K562 treated with DMSO at 1 percent for 12 hours (cell line): ENCODE measurements around the gene KBTBD6. TPM values are rescaled to one million over a fixed set of nuclear protein-coding genes. Genes with fewer than 3 reads are reported as not detected.

Experiments used
- total RNA-seq: library from RNA; unstranded; fragments of 300-600 nt; gene quantifications from 2 replicates; pipeline ENCODE4 v1.2.3, GENCODE V29; 2022; ENCODE audit not compliant: insufficient read depth

The KBTBD6 gene
- total RNA-seq = 1.8 and 5.3 TPM in 2 replicates

GRCh38 chr13:41132512-41133152 is at the start of gene KBTBD6:
TSS of gene KBTBD6 (minus strand) at chr13:41132802. CDS start at chr13:41132511, 291 bp downstream.

Other genes with a start within 250 kb of the KBTBD6 start
- gene ELF1, start 113.5 kb downstream of the KBTBD6 start, total RNA-seq = 10.2 and 38.5 TPM in 2 replicates
- gene WBP4, start 71.3 kb downstream of the KBTBD6 start, total RNA-seq = 7.3 and 9.0 TPM in 2 replicates
- gene KBTBD7, start 61.8 kb upstream of the KBTBD6 start, total RNA-seq = 3.1 and 6.0 TPM in 2 replicates
- gene MTRF1, start 130.8 kb upstream of the KBTBD6 start, total RNA-seq = 3.5 and 11.7 TPM in 2 replicates
- gene NAA16, start 178.5 kb upstream of the KBTBD6 start, total RNA-seq = 2.2 and 6.9 TPM in 2 replicates